NB4 (cell line): ENCODE data around the gene CFL1.

Experiments
- CTCF ChIP-seq: IDR thresholded peaks from one replicate; pipeline ENCODE4 v1.5.1; 2012; ENCODE audit warnings: low read depth, low read length
- POLR2A ChIP-seq: IDR thresholded peaks from 2 replicates; pipeline ENCODE4 v1.6.1; 2011; ENCODE audit warnings: mild to moderate bottlenecking; ENCODE audit not compliant: insufficient read length; ENCODE audit errors: extremely low read depth

DNA sequence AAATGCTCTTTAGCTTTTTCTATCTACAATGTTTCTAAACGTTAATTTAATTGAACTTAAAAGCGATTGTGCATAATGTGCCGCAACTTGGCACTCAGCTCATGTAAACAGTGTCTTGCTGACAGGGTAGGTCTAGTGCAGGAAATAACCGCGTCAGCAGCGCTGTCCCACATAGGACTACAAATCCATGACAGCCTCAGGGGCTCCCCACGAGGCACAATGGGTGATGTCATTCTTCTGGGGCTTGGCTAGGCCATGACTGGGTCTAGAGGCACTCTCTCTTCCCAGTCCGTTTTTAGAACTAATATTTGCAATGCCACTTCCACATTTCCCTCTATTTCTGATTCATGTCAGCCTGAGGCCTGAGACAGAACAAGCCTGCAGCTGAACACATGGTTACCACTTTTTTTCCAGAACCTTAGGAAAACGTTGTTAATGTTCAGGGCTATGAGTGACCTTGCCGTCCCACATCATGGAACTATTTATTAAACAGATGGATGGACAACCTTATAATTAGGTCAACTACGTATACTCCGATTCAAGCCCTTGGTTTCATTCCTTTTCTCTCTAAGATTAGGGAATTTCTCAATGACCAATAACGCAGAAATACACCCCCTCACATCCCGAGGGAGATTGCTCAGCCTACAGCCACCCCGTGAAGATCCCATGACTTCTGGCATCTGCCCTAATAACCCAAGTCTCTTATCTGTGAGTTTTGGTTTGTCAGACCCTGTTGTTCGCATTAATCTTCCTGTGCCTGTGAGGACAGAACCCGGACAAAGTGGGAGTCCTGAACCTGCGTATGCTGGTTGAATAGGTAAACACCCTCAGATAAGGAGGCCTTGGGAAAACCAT, 43.6 kb downstream of the CFL1 start:
- TF ChIP-seq POLR2A, result no peak
- TF ChIP-seq CTCF, result no peak
